Stimulated activated CD4-positive, alpha-beta T cell treated with anti-CD3 and anti-CD28 coated beads, Interleukin-12 subunit alpha, Interleukin-12 subunit beta, amount 100 ng/mL, for 48 hours (primary cell): ENCODE results near the gene WDR70.
"Not testable (repeated sequence)": the region's sequence is repeated elsewhere in the genome, so short reads cannot be mapped to it uniquely, and the experiment has no call there.

Experiments used
- DNase-seq, 3 donors: peaks; one replicate each; pipeline ENCODE4 v3.0.0-alpha.2; 2020; ENCODE audit warnings: low read depth in 2 of 3, low spot score in 1 of 3

Gene WDR70

DNA sequence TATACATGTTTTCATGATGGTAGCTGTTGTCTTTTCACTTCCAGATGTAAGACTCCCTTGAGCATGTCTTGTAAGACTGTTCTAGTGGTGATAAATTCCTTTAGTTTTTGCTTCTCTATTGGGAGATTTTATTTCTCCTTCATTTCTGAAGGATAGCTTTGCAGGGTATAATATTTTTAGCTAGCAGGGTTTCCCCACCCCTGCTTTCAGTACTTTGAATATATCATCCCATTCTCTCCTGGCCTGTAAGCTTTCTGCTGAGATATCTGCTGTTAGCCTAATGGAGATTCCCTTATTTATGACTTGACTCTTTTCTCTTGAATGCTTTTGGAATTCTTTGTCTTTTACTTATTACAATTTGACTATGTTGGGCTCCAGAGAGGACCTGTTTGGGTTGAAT, 249.8 kb downstream of the WDR70 start:
- no peak for DNase-seq

DNA sequence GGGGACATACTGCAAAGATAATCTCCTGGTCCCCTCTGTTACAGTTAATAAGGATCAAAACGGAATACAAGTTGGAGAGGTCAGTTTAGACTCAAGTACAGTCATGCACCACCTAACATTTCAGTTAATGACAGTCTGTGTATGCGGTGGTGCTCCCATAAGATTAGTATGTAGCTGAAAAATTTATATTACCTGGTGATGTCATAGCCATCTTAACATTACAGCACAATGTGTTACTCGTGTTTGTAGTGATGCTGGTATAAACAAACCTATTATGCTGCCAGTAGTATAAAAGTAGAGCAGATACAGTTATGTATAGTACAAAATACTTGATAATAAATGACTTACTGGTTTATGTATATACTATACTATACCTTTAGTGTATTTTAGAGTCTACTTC, 252.8 kb downstream of the WDR70 start:
- no peak for DNase-seq

DNA sequence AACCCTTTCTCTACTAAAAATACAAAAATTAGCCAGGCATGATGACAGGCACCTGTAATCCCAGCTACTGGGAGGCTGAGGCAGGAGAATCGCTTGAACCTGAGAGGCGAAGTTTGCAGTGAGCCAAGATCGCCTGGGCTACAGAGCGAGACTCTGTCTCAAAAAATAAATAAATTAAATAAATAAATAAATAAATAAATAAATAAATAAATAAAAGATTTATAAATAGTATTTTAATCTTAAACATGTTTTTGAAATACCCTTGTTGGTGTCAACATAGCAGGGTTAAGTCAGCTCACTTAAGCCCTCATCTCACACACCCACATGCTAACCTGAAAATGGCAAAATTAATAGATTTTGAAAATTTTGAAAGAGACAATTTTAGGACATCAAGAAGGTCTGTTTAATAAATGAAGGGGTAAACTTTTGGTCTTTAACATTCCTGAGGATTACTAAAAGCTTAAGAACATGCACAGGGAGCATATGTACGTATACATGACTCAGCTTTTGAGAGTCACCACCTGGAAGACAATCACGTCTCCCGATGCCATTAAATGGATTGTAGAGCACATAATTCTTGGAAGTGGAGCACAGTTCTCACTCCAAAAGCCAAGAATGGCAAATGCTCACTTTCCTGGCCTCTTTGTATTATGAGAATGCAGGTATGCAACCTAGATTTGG, 258.2 kb downstream of the WDR70 start:
- DNase-seq: no peak

DNA sequence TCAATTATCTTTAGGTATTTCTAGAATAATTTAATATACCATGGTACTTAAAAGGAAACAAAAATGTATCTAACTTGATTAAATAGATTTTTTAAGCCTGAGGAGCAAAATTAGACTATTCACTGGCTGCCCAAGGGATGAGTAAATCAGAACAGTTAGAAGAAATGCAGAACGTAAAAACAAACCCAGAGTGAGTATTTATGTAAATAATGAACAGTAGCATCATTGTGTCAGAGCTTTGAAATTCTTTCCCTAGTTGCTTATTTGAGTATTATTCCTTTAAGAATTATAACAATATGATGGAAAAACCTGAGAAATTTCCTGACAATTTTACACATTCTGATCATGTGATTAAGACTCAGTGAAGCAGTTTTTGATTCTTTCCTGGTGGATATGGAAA, 259.8 kb downstream of the WDR70 start:
- DNase-seq: no peak

DNA sequence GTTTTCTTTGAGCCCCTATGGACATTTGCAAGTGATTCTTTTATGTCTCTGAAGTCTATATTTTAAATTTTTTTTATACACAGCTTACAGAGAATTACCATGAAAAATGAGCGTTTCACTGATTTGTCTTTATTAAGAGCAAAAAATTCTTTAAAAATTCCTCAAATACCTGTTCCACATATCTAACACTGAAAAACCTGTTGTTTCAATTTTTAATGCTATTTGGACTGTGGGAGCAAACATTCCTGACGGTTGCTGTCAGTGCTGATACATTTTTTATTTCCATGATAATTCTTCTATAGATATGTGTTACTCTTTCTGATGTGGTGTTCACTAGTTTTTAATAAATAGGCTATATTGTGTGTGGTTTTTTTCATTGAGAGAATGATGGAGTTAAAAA, 261.0 kb downstream of the WDR70 start:
- DNase-seq: no peak

GRCh38 chr5:37641933-37642332, 262.8 kb downstream of the WDR70 start:
- no peak for DNase-seq

DNA sequence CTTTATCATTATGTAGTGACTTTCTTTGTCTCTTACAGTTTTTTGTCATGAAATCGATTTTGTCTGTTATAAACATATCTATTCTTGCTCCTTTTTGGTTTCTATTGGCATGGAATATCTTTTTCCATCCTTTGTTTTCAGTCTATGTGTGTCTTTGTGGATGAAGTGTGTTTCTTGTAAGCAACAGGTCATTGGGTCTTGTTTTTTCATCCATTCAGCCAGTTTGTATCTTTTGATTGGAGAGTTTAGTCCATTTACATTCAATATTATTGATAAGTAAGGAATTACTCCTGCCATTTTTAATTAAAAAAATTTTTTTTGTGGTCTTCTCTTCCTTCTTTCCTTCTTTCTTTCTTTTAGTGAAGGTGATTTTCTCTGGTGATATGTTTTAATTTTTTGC, 266.6 kb downstream of the WDR70 start:
- no peak for DNase-seq

DNA sequence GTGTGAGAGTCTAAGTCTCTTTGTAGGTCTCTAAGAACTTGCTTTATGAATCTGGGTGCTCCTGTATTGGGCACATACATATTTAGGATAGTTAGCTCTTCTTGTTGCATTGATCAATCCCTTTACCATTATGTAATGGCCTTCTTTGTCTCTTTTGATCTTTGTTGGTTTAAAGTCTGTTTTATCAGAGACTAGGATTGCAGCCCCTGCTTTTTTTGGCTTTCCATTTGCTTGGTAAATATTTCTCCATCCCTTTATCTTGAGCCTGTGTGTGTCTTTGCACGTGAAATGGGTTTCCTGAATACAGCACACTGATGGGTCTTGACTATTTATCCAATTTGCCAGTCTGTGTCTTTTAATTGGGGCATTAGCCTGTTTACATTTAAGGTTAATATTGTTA, 275.4 kb downstream of the WDR70 start:
- not testable (repeated sequence) for DNase-seq

DNA sequence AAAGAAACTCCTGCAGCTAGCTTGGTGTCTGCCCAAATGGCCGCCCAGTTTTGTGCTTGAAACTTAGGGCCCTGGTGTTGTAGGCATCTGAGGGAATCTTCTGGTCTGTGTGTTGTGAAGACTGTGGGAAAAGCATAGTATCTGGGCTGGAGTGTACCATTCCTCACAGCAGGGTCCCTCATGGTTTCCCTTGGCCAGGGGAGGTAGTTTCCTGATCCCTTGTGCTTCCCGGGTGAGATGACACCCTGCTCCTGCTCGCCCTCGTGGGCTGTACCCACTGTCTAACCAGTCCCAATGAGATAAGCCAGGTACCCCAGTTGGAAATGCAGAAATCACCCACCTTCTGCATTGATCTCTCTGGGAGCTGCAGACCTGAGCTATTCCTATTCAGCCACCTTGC, 277.9 kb downstream of the WDR70 start:
- no peak for DNase-seq

- DNase-seq: no peak
Observed at GRCh38 chr5:37658440-37658839, 279.3 kb downstream of the WDR70 start.

GRCh38 chr5:37660319-37660718, 281.2 kb downstream of the WDR70 start:
- DNase-seq: no peak

DNA sequence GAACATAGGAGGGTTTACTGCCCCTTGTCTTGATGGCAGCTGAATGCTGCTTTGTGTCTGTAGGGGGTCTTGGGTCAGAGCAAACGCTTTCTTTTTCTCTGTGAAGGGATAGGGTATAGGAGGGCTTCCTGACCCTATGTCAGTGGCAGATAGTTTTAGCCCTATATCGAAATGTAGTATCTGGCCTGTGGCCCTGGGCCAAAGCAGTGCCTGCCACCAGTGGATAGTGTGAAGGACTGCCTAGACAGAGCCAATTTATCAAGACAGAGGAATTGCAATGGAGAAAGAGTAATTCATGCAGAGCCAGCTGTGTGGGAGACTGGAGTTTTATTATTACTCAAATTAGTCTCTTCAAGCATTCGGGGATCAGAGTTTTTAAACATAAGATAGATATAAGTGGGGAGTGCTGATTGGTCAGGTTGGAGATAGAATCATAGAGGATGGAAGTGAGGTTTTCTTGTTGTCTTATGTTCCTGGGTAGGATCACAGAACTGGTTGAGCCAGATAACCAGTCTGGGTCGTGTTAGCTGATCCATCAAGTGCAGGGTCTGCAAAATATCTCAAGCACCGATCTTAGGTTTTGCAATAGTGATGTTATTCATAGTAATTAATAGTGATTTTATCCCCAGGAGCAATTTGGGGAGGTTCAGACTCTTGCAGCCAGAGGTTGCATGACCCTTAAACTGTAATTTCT, 282.3 kb downstream of the WDR70 start:
- DNase-seq: no peak

DNA sequence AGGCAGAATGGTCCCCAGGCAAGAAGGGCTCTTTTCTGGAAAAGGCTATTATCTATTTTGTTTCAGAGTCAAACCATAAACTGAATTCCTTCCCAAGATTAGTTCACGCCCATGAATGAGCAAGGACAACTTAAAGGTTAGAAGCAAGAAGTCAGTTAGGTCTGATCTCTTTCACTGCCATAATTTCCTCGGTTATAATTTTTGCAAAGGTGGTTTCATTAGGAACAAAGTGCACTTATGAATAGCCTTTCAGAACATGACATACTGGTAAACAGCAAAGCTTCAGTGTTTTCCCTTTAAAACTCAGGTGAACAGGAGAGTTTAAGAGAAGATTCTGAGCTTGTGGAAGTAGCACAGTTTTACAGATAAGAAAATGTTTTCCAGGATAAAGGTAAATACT, 282.8 kb downstream of the WDR70 start:
- DNase-seq: no peak

DNA sequence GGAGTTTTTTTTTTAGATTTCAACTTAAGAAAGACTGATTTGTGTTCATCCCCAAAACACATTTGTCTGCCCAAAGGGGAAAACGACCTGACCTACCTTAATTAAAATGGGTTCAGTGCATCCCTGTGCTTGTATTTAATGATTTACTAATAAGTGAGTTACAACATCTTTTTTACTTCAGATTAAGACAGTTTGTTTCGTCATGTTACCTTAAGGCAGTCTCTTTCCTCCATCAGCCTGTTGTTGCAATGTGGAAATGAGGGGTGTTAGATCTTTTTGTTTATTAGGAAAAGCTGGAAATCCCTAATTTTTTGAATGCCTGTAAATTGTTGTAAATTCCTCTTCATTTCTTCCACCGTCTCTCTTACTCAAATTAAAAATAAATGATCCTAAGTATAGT, 283.2 kb downstream of the WDR70 start:
- no peak for DNase-seq

DNA sequence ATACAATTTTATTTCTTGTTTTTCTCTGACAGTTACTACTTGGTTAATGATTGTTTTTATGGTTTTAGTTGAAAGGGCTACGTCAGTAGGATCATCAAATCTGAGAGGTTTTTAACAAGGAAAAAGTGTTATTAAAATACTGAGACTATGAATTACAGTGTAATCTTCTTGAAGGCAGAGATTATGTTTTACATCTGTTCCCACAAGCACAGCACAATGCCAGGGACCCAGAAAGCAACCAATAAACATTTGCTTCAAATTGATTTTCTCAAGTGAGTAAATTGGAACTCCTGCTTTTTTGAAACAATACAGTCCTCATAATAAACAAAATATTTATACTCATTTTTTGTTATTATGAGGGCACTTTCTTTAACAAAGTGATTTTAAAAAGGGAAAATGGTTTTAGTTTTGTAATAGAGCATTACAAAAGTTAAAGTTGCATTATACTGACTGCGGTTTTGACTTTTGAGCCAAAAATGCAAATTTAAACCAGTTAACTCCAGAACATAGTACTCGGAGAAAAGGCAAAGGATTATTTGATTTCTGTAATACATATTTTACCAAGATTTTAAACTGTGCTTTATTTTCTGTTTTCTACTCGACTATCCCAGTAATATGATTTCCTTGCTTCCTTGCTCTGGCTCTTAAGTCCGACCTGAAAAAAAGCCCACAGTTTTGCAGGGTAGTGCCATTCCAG, 283.8 kb downstream of the WDR70 start:
- no peak for DNase-seq

DNA sequence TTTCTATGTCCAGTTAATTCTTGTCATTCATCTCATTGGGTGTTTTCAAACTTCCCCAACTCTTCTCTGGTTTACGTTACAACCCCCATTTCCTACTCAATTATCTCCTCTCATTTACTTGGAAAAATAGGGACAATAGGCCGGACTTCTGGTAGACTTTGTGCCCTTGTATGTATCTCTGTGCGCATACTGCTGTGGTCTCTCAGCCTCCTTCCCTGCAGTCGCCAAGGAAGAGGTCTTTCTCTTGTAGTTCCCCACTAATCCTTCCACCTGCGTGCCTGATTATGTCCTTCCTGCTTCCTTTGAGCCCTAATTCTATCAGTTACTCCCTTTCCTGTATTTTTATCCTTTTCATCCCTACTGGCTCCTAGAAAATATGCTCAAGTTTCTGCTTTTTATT, 284.4 kb downstream of the WDR70 start:
- no peak for DNase-seq

DNA sequence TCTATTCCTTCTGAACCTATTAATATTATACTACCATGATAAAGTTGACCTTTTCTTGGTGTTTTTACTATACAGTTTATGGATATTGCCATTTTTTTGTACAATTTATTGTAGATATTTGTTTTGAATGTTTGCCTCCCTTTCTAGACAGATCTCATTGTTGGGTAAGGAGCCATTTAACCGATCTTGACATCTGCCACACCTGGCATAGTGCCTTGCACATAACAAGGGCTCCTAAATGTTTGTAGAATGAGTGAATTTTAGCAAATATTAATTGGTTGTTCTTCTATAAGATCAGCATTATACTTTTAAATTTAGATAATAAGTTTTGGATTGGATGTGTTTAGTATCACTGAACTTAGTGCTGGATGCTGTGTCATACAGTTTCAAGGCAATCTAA, 285.4 kb downstream of the WDR70 start:
- no peak for DNase-seq

DNA sequence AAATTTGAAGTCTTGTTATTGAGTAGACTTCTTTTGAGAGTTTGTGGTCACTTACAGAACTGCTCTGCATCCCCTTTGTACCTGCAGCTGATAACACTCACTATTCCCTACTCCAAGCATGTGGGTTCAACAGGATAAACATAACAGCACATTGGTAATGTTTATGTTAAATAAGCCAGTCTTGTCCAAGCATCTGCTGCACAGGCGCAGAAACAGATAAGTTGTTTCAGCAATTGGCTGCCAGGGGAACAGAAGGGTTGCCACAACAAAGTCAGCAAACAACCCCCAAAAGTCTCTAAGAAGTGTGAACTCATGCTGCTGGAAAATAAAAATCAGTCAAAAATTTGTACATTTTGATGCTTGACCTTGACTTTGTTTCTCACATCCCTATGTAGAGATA, 286.2 kb downstream of the WDR70 start:
- DNase-seq: no peak

DNA sequence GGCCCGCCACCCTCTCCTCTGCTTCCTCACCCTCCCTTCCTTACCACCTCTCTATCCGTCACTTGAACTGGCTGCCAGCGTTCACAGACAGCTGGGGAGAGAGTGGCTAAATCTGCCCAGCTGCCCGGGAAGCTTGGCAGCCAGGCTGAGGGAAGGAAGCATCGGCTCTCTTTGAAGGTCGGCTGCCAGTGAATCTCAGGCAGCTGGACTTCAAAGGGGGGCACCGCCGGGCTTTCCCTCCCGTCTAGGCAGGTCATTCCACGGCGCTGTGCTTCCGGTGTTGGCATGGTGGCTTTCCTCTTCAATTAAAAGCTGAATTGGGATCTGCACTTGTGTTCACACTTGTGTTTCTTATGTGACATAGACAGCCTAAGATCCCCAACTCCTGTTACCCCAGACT, 286.8 kb downstream of the WDR70 start:
- DNase-seq: no peak

GRCh38 chr5:37667430-37667829, 288.3 kb downstream of the WDR70 start:
- no peak for DNase-seq

DNA sequence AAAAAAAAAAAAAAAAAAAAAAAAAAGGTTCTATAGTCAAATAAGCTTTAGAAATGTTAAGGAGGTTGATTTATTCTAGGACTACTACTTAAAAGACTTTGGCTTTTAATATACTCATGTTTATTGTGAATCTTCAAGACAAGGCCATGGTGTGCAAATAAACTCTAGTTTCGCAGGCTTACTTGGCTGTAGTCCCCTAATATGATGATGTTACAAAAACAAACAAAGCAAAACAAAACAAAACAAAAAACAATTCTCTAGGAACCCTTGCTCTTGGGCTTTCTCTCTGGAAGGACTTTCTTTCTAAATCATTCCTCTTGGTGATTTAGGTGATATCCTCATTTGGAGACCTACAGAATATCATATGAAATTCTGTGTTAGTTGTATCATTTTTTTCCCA, 288.7 kb downstream of the WDR70 start:
- no peak for DNase-seq

DNA sequence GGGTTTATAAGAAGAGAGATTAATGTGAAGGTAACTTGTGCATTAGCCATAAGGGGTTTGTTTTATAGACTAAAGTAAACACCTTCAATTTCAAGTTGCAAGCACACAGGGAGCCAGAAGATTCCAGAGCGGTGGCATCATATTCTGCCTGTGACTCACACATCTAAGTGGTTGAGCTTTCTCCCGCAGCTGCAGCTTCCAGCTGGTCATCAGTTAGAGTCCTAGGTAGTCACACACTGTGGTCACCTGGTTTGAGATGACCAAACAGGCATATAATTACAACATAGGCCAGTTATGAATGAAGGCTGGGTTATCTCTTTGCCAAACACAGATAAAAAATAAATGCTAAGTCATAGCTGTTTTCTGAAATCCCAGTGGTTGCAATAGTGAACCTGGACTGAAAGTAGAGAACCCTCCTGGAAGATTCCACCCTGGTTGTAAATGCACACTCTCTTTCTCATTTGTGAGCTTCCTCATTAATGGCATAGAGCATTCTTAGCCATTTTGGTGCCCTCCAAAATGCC, 289.5 kb downstream of the WDR70 start:
- no peak for DNase-seq
